DMS 273 (cell line): ENCODE measurements around the gene POLRMT.
"Not testable (repeated sequence)": the region's sequence is repeated elsewhere in the genome, so short reads cannot be mapped to it uniquely, and the experiment has no call there.

Experiments used
- DNase-seq: peaks from one replicate; lab custom pipeline; 2025; ENCODE audit not compliant: unreplicated experiment; lab: John Stamatoyannopoulos, UW

Gene POLRMT

DNA sequence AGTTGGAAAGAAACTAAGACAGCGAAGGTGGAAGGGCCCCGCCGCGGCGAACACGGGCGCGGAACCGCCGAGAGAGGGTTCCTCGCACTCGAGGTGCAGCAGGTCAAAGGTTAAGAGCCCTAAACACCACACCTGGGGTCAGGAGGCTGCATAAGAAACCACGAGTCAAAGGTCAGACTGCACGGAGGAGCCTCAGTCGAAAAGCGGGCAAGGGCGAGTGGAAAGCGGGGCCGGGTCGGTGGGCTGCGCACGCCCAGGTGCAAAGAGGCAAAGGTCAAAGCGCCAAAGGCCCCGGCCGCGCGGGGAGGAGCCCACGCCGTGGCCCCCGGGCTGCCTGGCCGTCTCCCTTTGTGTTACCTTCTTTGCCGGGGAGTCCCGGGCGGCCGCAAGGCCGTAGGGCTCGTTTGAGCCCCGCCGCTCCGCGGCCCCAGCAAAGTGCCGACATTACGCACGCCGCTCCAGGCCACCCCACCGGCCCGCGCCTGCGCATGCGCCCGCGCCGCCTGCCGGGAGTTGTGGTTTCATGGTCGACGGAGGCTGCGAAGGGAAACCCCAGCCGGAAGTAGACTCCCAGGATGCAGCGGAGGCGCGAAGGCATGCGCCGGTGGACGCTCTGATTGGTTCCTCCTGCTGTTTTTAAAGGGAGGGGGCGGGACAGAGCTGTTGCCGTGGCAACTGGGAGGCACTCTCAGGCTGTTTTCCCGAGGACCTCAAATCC, at the start of gene POLRMT:
POLRMT (minus strand) TSS at position 470 of the 718 bp plus-strand sequence; CDS start at position 445, 25 bp downstream.
- peak; percentile 99 for DNase-seq

DNA sequence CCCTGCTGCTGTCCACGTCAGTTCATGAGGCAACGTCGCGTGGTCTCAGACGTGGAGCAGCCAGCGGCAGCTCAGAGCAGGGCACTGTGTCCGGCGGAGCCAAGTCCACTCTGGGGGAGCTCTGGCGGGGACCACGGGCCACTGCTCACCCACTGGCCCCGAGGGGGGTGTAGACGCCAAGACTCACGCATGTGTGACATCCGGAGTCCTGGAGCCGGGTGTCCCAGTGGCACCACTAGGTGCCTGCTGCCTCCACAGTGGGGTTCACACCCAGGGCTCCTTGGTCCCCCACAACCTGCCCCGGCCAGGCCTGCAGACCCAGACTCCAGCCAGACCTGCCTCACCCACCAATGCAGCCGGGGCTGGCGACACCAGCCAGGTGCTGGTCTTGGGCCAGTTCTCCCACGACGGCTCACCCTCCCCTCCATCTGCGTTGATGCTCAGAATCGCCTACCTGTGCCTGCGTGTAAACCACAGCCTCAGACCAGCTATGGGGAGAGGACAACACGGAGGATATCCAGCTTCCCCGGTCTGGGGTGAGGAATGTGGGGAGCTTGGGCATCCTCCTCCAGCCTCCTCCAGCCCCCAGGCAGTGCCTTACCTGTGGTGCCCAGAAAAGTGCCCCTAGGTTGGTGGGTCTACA, 49.5 kb upstream of the POLRMT start:
- no peak for DNase-seq

DNA sequence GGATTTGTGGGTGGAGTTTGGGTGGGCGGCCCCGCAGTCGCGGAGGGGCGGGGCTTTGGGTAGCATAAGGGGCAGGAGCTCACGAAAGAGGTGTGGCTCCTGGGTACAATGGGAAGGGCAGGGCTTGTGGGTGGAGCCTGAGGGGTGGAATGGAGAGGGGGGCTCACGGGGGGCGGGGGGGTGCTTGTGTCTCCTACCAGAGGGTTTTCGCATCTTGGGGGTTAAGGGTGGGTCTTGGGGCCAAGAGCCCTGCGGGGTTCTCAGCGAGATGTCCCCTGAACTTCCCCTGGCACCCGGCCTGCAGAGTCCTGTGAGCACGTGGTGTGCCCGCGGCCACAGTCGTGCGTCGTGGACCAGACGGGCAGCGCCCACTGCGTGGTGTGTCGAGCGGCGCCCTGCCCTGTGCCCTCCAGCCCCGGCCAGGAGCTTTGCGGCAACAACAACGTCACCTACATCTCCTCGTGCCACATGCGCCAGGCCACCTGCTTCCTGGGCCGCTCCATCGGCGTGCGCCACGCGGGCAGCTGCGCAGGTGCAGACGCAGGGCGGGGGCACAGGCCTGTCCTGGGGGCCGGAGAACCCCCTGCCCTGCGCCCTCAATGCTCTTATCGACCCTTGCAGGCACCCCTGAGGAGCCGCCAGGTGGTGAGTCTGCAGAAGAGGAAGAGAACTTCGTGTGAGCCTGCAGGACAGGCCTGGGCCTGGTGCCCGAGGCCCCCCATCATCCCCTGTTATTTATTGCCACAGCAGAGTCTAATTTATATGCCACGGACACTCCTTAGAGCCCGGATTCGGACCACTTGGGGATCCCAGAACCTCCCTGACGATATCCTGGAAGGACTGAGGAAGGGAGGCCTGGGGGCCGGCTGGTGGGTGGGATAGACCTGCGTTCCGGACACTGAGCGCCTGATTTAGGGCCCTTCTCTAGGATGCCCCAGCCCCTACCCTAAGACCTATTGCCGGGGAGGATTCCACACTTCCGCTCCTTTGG, 48.0 kb upstream of the POLRMT start:
- DNase-seq: no peak

DNA sequence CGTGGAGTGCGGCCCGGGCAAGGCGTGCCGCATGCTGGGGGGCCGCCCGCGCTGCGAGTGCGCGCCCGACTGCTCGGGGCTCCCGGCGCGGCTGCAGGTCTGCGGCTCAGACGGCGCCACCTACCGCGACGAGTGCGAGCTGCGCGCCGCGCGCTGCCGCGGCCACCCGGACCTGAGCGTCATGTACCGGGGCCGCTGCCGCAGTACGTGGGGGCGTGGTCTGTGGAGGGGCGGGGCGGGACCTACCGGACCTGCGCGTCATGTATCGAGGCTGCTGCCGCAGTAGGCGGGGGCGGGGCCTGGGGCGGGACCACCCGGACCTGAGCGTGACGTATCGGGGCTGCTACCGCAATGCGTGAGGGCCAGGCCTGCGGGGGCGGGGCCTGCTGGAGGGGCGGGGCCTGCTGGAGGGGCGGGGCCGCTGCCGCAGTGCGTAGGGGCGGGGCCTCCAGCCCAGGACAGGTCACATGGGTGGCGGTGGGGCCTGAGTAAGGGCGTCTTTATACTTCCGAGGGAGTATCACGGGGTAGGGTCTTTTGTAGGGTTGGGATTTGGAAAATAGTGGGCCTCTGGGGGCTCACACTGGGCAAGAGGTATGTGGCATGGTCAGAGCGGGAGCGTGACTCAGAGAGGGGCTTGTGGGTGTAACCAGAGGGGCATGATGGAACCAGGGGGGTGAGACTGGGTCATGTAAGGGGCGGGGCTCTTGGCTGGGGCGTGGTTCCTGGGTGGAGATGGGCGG, 47.1 kb upstream of the POLRMT start:
- DNase-seq: peak; percentile 98

DNA sequence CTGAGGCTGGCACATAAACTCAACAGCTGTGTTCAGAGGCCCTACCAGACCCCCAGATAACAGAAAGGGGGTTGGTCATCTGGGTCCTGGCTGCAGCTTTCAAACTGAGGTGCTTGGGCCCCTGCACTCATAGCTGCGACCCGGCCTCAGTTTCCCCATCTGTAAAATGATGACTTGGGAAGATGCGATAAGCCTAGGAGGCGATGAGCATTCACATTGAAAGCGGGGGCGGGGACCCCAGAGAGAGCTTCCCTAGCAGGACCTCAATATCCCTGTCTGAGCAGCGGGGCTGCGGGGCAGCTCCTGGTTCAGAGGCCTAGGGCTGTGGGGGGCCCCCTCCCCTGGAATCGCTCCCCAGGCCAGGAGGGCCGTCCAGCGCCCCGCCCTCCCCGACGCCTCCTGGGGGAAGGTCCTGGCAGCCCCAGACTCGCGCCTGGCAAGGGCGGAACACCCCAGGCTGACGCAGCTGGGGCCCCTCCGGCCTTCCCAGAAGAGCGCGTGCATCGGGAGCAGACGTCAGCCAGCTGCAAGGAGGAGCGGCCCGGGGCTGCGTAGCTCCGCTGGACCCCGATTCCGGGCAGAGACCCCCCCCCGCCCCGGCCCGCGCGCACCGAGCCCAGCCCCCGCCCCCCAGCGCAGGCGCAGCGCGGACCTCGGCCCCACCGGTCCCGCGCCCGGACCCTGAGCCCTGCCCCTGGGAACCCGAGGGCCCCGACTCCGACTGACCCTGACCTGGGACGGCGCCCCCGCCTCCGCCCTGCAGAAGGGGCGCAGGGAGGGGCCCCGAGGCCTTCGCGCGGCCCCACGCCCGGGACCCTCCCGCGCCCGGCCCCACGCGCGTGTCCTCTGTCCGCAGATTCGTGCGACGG, 46.3 kb upstream of the POLRMT start:
- DNase-seq: peak; percentile 85

DNA sequence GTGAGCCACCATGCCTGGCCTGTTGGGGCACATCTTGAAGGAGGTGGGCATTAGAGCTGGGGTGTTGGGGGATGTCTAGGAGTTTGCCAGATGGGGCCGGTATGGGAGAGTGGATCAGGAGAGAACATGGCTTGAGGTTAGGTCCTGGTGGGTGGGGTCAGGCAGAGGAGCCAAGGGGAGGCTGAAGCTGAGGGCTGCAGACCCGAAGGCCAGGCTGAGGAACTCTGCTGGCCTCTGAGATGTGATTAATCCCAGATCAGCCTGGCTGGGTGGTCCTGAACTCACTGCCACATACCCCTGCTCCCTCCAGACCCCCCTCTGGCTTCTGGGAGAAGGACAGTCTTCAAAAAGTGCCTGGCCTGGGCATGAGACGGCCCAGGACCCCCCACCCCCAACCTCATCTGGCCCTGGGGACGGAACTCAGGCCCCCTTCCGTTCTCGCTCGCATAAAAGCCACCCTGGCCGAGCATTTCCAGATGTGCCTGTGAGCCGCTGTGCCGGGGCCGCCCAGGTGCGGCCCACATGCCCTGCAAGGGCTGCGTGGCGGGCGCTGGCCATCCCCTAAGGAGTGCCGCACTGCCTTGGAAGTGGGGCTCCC, 45.6 kb upstream of the POLRMT start:
- DNase-seq: no peak

DNA sequence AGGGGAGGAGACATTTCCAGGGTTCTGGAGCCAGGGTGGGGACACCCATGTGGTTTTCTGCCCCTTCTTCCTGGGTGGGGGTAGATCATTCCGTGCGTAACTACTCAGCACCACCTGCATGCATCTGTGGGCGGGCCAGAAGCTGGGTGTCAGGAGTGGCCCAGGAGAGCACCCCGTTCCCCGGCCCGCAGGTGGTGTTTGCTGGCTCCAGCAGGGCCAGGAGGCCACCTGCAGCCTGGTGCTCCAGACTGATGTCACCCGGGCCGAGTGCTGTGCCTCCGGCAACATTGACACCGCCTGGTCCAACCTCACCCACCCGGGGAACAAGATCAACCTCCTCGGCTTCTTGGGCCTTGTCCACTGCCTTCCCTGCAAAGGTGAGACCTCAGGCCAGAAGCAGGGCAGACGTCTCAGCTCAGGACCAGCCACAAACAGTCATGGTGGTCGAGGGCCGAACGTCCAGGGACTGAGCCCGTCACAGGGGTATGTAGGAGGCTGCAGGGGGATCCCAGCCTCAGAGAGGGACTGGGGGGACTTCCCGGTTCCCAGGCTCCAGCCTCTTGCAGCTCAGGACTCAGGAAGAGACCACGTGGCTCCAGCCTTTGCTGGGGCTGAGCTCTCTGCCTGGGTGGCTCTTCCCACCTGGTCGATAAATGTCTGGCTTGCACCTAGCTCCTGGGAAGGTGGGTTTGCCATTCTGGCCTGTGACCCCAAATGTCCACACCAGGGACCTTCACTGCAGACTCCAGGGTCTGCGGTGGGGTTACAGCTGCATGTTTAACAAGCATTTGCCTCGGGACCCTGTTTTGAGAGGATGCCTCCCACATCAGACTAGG, 44.5 kb upstream of the POLRMT start:
- DNase-seq: peak; percentile 44

DNA sequence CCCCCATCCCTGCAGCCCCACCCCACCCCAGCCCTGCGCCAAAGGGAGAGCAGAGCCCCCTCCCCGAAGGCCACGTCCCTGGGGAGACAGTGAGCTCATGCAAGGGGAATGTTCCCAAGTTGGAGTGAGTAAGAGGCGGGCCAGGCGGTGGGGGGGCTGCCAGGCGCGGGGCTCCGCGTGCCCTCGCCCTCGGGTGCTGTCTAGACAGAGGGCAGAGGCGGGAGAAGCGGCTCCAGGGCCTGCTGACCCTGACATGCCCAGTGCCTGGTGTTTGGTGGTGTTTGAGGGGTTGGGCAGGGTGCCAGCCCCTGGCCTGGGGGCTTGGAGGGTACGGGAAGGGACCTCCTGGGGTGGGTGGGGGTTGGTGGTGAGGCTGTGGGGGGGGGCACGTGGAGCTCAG, 43.9 kb upstream of the POLRMT start:
- DNase-seq: peak; percentile 66

DNA sequence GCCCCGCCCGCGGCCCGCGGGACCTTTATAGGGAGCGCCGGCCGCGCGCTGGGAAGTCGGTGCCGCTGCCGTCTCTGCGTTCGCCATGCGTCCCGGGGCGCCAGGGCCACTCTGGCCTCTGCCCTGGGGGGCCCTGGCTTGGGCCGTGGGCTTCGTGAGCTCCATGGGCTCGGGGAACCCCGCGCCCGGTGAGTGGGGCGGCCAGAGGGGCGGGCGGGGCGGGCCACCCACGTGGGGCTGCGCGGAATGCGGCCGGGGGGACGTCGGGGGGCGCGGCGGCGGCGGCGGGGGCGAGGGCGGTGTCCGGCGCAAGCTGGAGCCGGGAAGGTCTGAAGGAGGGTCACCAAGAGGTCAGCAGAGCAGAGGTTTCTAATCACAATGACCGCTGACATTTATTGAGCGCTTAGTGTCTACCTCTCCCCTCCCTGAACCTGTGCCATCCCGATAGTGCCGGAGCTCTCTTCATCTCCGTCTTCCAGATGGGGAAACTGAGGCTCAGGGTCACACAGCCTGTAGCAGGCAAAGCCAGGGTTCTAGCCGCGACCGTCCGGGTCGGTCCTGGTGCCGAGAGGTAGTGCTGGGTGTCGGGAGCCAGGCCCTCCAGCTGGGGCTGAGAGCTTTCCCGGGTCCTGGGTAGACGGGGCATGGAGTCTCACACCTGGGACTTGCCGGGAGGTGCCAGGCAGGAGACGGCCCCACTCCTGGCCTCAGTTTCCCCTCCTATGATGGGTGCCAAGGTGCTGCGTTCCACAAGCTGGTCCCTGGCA, 43.2 kb upstream of the POLRMT start, which contains the start of gene FSTL3:
FSTL3 (plus strand) TSS at position 54 of the 767 bp plus-strand sequence; CDS start at position 86, 32 bp downstream.
- DNase-seq: no peak

DNA sequence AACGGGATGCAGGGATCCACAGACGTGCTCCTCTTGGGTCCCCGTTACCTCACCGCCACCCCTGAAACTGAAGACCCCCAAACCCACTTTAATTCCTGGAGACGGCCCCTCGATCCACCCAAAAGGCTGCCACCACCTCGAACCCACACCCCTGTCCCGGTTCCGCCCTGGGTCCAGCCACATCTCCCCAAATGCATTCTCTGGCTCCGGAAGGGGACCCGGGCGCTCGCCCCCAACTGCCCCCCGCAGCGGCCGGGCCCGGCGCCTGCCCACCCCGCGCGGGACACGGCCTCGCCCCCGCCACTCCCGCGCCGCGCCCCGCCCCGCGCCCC, 42.6 kb upstream of the POLRMT start:
- DNase-seq: no peak

DNA sequence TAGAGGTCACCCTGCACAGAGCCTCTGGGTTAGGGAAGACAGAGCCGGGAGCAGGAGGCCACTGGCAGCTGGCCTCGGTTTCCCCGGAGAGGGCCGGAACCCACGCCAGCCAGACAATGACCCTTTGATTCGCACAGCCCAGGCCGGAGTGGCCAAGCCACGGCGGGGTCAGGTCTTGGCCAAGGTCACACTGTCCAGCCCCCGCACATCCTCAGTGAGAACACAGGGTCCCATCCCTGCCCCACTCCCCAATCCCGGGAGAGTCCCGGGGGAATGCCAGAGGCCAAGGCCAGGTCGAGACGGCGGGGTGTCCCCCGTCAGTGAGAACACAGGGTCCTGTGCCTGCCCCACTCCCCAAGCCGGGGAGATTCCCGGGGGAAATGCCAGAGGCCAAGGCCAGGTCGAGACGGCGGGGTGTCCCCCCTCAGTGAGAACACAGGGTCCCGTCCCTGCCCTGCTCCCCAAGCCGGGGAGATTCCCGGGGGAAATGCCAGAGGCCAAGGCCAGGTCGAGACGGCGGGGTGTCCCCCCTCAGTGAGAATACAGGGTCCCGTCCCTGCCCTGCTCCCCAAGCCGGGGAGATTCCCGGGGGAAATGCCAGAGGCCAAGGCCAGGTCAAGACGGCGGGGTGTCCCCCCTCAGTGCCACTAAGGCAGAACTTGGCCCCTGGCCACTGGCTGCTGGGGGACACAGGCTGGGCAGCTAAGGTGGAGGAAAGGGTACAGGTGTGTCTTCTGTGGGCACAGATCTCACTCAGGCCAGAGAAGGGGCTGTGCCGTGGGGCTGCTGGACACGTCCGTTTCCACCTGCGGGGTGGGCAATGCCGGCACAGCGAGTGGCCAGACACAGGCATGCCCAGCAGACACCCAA, 41.2 kb upstream of the POLRMT start:
- DNase-seq: no peak

DNA sequence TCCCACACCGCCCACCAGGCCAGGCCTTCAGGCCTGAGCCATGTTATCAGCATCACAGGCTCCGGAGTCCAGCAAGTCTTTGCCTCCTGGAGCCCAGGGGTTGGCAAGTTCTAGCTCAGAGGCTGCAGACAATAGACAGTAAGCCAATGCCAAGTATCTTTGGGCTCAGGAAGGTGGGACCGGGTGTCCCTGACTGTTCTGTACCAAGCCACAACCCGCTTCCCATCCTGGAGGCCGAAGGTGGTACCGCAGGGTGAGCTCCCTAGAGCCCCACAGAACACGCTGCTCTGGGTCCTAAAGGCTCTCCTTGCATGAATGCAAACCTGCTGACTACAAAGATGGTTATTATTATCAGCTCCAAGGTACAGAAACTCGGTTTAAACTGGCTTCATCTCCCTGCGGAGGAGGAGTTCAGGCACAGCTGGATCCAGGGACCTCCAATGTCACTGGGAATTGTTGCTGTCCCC, 37.3 kb upstream of the POLRMT start:
- DNase-seq: peak; percentile 48

DNA sequence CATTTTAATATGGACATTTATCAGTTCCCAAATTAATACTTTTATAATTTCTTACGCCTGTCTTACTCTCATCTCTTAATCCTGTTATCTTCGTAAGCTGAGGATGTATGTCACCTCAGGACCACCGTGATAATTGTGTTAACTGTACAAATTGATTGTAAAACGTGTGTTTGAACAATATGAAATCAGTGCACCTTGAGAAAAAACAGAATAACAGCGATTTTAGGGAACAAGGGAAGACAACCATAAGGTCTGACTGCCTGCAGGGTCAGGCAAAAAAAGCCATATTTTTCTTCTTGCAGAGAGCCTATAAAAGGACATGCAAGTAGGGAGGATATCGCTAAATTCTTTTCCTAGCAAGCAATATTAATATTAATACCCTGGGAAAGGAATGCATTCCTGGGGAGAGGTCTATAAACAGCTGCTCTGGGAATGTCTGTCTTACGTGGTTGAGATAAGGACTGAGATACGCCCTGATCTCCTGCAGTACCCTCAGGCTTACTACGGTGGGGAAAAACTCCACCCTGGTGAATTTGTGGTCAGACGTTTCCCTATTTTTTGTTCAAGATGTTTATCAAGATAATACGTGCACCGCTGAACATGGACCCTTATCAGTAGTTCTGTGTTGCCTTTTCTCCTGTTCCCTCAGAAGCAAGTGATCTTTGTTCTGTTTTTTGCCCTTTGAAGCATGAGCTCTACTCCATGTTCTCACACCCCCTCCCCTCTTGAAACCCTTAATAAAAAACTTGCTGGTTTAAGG, 35.5 kb upstream of the POLRMT start:
- not testable (repeated sequence) for DNase-seq

DNA sequence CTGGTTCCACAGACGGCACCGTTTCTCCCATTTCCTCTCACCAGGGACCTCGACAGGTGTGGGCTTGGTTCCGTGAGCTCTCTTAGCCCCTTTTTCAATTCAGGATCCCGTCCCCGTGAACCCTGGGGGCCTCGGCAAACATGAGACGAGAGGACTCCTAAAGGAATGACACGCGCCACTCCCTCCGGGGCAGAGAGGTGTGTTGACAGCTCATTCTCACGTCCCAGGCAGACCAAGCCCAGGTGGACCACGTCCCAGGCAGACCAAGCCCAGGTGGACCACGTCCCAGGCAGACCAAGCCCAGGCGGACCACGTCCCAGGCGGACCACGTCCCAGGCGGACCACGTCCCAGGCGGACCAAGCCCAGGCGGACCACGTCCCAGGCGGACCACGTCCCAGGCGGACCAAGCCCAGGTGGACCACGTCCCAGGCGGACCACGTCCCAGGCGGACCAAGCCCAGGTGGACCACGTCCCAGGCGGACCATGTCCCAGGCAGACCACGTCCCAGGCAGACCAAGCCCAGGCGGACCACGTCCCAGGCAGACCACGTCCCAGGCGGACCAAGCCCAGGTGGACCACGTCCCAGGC, 33.7 kb upstream of the POLRMT start:
- not testable (repeated sequence) for DNase-seq

DNA sequence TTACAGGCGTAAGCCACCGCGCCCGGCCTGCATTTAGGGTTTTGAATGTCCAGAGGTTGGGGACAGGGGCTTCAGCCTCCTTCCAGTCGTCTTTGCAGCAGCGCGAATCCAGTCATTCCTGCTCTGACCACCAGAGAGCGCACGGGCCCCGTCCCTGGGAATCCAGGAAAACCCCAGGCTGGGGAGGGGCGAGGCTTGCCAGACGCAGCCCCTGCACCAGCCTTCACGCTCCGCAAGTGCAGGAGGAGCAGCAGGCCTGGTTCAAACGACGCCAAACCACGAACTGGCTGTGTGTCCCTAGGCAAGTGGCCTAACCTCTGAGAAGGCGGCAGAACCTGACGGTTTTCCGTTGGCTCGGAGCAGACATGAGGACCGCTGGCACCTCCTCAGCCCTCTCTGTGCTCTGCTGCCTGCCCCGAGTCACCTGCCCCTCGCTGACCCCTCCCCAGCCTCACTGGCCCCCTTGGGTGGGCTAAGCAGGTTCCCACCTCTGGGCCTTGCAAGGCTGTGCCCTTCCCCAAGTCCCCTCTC, 31.6 kb upstream of the POLRMT start:
- peak; percentile 95 for DNase-seq
